Esophagus muscularis mucosa (tissue), 4 donors: Measurements from ENCODE around the gene MSANTD1.

ENCODE experiments used
- CTCF ChIP-seq, 3 experiments: fragments of 200-600 bp in 2 of 3; fragments of 450-650 bp in 1 of 3; sonication (generic) in 2 of 3; IDR thresholded peaks; one replicate each; pipeline ENCODE4 v1.5.1; 2017 to 2019; ENCODE audit warnings: antibody characterized with exemption in 3 of 3, mild to moderate bottlenecking in 2 of 3, moderate library complexity in 1 of 3
- EP300 ChIP-seq: sonication (generic); formaldehyde crosslinking; IDR thresholded peaks from one replicate; pipeline ENCODE4 v1.6.1; 2017; ENCODE audit warnings: antibody characterized with exemption
- POLR2A ChIP-seq: fragments of 450-650 bp; IDR thresholded peaks from one replicate; pipeline ENCODE4 v1.6.1; 2017; ENCODE audit warnings: antibody characterized with exemption, moderate library complexity, mild to moderate bottlenecking, low read depth

GRCh38 chr4:3251691-3252479, 2.9 kb downstream of the MSANTD1 start:
- TF ChIP-seq EP300, result no peak
- TF ChIP-seq CTCF (IDR thresholded peaks at IDR 0.05), result no peak
- no peak for TF ChIP-seq POLR2A
